ENCODE data around the gene SLCO1C1. TPM values are rescaled to one million over a fixed set of nuclear protein-coding genes. Genes with fewer than 3 reads are reported as not detected.
A peak's percentile ranks its signal among the peaks of the same experiment; 100 is the strongest.

SLCO1C1 gene
- total and polyA plus RNA-seq, 2 of the 4 experiments (the other 2 are of a cell fraction): not detected

DNA sequence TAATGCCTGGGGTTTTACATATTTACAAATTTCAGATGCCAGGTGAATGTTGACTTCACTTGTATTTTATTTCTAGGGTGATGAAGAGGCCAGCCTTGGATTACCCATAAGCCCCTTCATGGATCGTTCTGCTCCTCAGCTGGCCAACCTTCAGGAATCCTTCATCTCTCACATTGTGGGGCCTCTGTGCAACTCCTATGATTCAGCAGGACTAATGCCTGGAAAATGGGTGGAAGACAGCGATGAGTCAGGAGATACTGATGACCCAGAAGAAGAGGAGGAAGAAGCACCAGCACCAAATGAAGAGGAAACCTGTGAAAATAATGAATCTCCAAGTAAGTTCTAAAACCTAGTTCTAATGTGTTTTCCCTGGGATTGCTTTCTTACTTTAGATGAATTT is 41.3 kb upstream of the SLCO1C1 start:
- H3K4me3 ChIP-seq (ENCODE audit: insufficient read depth, low read depth, low read length): no peak overlapping the region
- in situ Hi-C loops (cut with MboI; ENCODE audit: low sequenced_read_pairs): no loop called here
- no CpG with 5 or more reads among the region's 2 CpGs for WGBS, 2 experiments (ENCODE audit: extremely low coverage in 2 of 2, insufficient read length in 1 of 2)
- H4K5ac ChIP-seq (ENCODE audit: low read depth, low read length): no peak overlapping the region
- ATAC-seq (ENCODE audit: low read depth) (no peak; the same call in 1 of the 2 replicates), DNase-seq (peak; percentile 11)
- H3K23ac ChIP-seq (ENCODE audit: low read depth, low read length): no peak overlapping the region
- H2BK15ac ChIP-seq (ENCODE audit: low read depth, low read length): no peak overlapping the region
- no peak overlapping the region for H2AFZ ChIP-seq (replicated peaks; ENCODE audit: low read length, poor library complexity)
- ChIA-PET CTCF (no interaction called here), POLR2A (ENCODE audit: unreplicated experiment) (no interaction called here)
- H2AK5ac ChIP-seq (ENCODE audit: low read depth, low read length): no peak overlapping the region
- no peak overlapping the region for H3K56ac ChIP-seq (ENCODE audit: extremely low read depth, insufficient read depth, low read length)
- dilution Hi-C loops (cut with HindIII; ENCODE audit: low sequenced_read_pairs, unreplicated experiment): no loop called here
- H3K9me3 ChIP-seq (ENCODE audit: control insufficient read depth, insufficient read depth, low read length): no peaks in the 10 kb centered on the region
- peaks cover 4% of the 10 kb centered on the region for H3K36me3 ChIP-seq (ENCODE audit: control insufficient read depth, insufficient read depth, low read length)
- H2BK5ac ChIP-seq (ENCODE audit: low read depth, low read length, poor library complexity, severe bottlenecking): no peak overlapping the region
- H3K79me1 ChIP-seq (ENCODE audit: low read depth in 1 of 2, low read length in 2 of 2): no peaks in the 10 kb centered on the region
- intact Hi-C loops (cut with micrococcal nuclease): no loop called here
- no peak overlapping the region for H3K4me2 ChIP-seq (ENCODE audit: low read depth, low read length)
- no peak overlapping the region for H2AK9ac ChIP-seq (replicated peaks; ENCODE audit: low read depth, low read length, poor library complexity)
- no peak overlapping the region for H3K18ac ChIP-seq (ENCODE audit: low read depth, low read length)
- no peaks in the 10 kb centered on the region for H3K27me3 ChIP-seq (ENCODE audit: control insufficient read depth, insufficient read depth, low read length)
- no peak overlapping the region for H2BK20ac ChIP-seq (ENCODE audit: low read depth, low read length)
- no peaks in the 10 kb centered on the region for H3K9me1 ChIP-seq (ENCODE audit: insufficient read depth, low read length)
- H4K91ac ChIP-seq (ENCODE audit: insufficient read depth, low read depth, low read length): no peak overlapping the region
- BruUV-seq (replicated peaks): no TSS peak
- no peak overlapping the region for H2BK120ac ChIP-seq (ENCODE audit: low read depth, low read length)
- TF ChIP-seq, protein P1, sequence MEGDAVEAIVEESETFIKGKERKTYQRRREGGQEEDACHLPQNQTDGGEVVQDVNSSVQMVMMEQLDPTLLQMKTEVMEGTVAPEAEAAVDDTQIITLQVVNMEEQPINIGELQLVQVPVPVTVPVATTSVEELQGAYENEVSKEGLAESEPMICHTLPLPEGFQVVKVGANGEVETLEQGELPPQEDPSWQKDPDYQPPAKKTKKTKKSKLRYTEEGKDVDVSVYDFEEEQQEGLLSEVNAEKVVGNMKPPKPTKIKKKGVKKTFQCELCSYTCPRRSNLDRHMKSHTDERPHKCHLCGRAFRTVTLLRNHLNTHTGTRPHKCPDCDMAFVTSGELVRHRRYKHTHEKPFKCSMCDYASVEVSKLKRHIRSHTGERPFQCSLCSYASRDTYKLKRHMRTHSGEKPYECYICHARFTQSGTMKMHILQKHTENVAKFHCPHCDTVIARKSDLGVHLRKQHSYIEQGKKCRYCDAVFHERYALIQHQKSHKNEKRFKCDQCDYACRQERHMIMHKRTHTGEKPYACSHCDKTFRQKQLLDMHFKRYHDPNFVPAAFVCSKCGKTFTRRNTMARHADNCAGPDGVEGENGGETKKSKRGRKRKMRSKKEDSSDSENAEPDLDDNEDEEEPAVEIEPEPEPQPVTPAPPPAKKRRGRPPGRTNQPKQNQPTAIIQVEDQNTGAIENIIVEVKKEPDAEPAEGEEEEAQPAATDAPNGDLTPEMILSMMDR (conservative IDR thresholded peaks at IDR 0.05; ENCODE audit: low read depth, low read length): no peak
- TF ChIP-seq NFE2L2 (IDR thresholded peaks at IDR 0.05; ENCODE audit: low read depth, low read length) (no peak), RFX5 (IDR thresholded peaks at IDR 0.05; ENCODE audit: low read depth, low read length) (no peak), FOS (IDR thresholded peaks at IDR 0.05; ENCODE audit: low read depth, low read length) (no peak), SMC3 (IDR thresholded peaks at IDR 0.05; ENCODE audit: low read depth, low read length) (no peak), BHLHE40 (IDR thresholded peaks at IDR 0.05; ENCODE audit: low read depth, low read length) (no peak), POLR2A (IDR thresholded peaks at IDR 0.05; ENCODE audit: low read depth, low read length) (no peak), MAZ (IDR thresholded peaks at IDR 0.05; ENCODE audit: borderline replicate concordance, low read depth, low read length) (no peak), MAFK (IDR thresholded peaks at IDR 0.05; ENCODE audit: low read depth, low read length) (no peak), CHD1 (IDR thresholded peaks at IDR 0.05; ENCODE audit: low read depth, low read length) (no peak), RAD21 (IDR thresholded peaks at IDR 0.05; ENCODE audit: low read length) (no peak), CEBPB (IDR thresholded peaks at IDR 0.05; ENCODE audit: low read depth, low read length) (no peak), MXI1 (IDR thresholded peaks at IDR 0.05; ENCODE audit: borderline replicate concordance, low read depth, low read length) (no peak)
- TF ChIP-seq, protein P2, sequence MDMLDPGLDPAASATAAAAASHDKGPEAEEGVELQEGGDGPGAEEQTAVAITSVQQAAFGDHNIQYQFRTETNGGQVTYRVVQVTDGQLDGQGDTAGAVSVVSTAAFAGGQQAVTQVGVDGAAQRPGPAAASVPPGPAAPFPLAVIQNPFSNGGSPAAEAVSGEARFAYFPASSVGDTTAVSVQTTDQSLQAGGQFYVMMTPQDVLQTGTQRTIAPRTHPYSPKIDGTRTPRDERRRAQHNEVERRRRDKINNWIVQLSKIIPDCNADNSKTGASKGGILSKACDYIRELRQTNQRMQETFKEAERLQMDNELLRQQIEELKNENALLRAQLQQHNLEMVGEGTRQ (IDR thresholded peaks at IDR 0.05; ENCODE audit: low read depth, low read length): no peak
- TF ChIP-seq, protein P3, sequence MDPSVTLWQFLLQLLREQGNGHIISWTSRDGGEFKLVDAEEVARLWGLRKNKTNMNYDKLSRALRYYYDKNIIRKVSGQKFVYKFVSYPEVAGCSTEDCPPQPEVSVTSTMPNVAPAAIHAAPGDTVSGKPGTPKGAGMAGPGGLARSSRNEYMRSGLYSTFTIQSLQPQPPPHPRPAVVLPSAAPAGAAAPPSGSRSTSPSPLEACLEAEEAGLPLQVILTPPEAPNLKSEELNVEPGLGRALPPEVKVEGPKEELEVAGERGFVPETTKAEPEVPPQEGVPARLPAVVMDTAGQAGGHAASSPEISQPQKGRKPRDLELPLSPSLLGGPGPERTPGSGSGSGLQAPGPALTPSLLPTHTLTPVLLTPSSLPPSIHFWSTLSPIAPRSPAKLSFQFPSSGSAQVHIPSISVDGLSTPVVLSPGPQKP (IDR thresholded peaks at IDR 0.05; ENCODE audit: borderline replicate concordance, low read depth, low read length): no peak
- no peak overlapping the region for H3K27ac ChIP-seq (ENCODE audit: insufficient read depth, low read length)
- no peak overlapping the region for H3K14ac ChIP-seq (replicated peaks; ENCODE audit: low read depth, low read length)
- H4K20me1 ChIP-seq (ENCODE audit: insufficient read depth, low read length): no peaks in the 10 kb centered on the region
- no peak overlapping the region for H3K9ac ChIP-seq (ENCODE audit: low read depth, low read length)
- no peak overlapping the region for H3K4ac ChIP-seq (ENCODE audit: low read depth, low read length)
- no peaks in the 10 kb centered on the region for H3K4me1 ChIP-seq (ENCODE audit: control insufficient read depth, insufficient read depth, low read length)
- no peak overlapping the region for H4K8ac ChIP-seq (ENCODE audit: low read depth in 2 of 2, low read length in 2 of 2)

Data from IMR-90 (cell line).